GM03348 (cell line): Measurements from ENCODE around the gene CSAG2.
"Not testable (repeated sequence)": the region's sequence is repeated elsewhere in the genome, so short reads cannot be mapped to it uniquely, and the experiment has no call there.

Experiments used
- DNase-seq: peaks from one replicate; pipeline ENCODE4 v3.0.0; 2012; ENCODE audit warnings: low spot score

CSAG2 gene, protein sequence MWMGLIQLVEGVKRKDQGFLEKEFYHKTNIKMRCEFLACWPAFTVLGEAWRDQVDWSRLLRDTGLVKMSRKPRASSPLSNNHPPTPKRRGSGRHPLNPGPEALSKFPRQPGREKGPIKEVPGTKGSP

DNA sequence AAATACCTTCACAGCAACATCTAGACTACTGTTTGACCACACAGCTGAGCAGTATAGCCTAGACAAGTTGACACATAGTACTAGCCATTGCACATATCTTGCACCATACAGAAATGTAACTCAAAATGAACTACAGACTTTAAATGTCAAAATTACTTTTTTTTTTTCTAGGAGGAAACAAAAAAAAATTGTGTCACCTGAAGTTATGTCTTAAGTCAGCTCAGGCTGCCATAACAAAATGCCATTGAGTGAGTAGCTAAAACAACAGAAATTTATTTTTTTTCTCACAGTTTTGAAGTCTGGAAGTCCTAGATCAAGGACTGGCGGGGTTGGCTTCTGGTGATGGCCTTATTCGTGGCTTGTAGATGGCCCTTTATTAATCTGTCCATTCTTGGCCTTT is at the start of gene CSAG2:
Gene CSAG2 (minus strand): TSS at position 101 of the 400 bp plus-strand sequence. CDS start 161 bp downstream, outside the sequence.
- not testable (repeated sequence) for DNase-seq

DNA sequence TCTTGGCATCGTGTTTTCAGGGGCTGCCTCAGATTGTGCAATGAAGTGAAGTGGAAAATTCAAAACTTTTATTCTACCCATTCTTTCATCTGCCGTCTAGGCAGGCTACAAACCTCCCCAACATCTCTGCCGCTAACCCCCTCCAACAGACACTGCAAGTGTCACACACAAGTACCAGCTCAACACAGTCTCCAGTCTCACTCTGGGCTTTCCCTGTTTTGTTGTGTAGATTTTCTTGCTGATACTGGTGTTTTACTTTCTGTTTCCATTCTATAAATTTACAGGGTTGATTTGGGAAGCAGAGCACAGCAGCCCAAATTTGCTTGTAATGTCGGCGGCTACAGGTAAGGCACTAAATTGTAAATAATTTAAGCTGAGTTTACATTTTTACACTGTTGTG is 45.8 kb upstream of the CSAG2 start:
- DNase-seq, result not testable (repeated sequence)

DNA sequence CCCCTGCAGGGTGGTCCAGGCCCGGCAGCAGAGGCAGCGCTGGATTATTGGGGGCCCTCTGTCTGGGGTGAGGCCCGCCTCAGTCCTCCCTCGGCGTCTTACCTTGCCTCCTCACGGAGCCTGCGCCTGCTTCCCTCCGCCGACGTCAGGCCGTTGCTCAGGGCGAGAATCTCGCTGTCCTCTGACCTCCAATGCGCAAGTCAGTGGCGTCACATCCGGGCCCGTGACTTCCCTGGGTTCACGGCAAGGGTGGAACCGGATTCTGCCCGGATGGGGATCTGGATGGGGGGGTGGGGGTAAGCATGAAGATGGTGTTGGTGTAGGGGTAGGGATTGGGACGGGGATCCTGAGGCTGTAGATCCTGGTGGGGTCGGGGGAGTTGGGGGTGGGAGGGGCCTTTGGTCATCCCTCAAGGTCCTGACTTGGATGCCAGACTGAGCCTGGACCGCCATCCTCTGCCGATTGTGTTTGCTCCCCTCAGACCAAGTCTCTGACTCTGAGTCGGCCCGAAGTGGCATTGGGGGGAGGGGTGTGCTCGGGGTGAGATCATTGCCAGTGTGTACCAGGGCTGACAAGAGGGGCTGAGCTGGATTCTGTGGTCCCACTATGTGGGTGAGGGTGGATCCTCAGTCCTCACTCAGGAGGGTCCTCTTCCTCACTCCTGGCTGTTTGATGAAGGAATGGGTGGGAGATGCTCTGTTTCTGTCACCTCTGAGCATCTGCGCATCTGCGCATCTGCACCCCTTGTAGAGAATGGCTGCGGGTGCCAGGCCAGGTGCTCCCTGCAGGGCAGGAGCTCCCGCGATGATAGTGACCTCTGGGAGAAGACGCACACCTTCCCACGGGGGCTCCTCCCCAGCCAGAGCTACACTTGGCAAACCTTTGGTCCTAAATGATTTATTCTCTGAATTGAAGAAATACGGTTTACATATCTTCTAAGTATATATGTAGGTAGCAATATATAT is 44.9 kb upstream of the CSAG2 start, which contains the start of gene MAGEA2:
Gene MAGEA2 (minus strand): TSS at position 157 of the 965 bp plus-strand sequence. CDS start 2,479 bp downstream, outside the sequence.
- DNase-seq, result not testable (repeated sequence)

GRCh38 chrX:152738560-152738959 is 29.5 kb upstream of the CSAG2 start:
- DNase-seq, result no peak

GRCh38 chrX:152736528-152736927 is 27.5 kb upstream of the CSAG2 start:
- DNase-seq, result not testable (repeated sequence)

DNA sequence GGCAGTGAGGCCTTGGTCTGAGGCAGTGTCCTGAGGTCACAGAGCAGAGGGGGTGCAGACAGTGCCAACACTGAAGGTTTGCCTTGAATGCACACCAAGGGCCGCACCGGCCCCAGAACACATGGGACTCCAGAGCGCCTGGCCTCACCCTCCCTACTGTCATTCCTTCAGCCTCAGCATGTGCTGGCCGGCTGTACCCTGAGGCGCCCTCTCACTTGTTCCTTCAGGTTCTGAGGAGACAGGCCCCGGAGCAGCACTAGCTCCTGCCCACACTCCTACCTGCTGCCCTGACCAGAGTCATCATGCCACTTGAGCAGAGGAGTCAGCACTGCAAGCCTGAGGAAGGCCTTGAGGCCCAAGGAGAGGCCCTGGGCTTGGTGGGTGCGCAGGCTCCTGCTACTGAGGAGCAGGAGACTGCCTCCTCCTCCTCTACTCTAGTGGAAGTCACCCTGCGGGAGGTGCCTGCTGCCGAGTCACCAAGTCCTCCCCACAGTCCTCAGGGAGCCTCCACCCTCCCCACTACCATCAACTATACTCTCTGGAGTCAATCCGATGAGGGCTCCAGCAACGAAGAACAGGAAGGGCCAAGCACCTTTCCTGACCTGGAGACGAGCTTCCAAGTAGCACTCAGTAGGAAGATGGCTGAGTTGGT is 26.9 kb upstream of the CSAG2 start:
- DNase-seq, result no peak

- no peak for DNase-seq
These were observed 26.0 kb upstream of the CSAG2 start for GRCh38 chrX:152735101-152735500.

- not testable (repeated sequence) for DNase-seq
These were observed 25.2 kb upstream of the CSAG2 start for GRCh38 chrX:152734143-152734858.

GRCh38 chrX:152733261-152733975 is 24.3 kb upstream of the CSAG2 start, which contains the start of the genes CSAG1 and MAGEA12:
Gene CSAG1, minus strand, starts transcription at chrX:152733721. Its CDS starts 1,261 bp downstream, at chrX:152732460.
Gene MAGEA12, plus strand, starts transcription at chrX:152733757. Its CDS starts 2,405 bp downstream, at chrX:152736162.
- no peak for DNase-seq

- DNase-seq, result no peak
These were observed 16.3 kb upstream of the CSAG2 start for GRCh38 chrX:152725409-152725808.

- DNase-seq, result not testable (repeated sequence)
These were observed 5.0 kb upstream of the CSAG2 start, which contains the start of gene MAGEA2B for GRCh38 chrX:152713815-152714787. Gene MAGEA2B, plus strand, starts transcription at chrX:152714628. Its CDS starts 2,479 bp downstream, at chrX:152717107.

GRCh38 chrX:152713195-152713594 is 4.1 kb upstream of the CSAG2 start:
- not testable (repeated sequence) for DNase-seq

DNA sequence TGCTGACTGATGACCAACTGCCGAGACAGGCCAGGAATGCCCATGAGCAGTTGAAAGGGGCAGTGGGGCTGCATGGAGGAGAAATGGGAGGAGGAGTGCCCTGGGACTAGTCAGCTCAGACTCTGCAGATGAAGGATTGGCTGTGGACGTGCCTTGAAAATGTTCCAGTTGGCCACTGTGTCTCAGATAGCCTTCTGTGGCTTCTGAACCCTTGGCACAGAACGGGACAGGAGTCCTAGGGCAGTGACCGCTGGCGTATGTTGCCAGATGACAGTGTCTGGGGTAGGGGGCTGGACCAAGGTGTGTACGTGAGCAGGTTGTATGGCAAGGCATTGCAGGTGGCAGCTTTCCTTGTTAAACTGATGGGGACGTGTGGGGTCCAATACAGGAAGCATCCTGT is 2.6 kb downstream of the CSAG2 start:
- not testable (repeated sequence) for DNase-seq

DNA sequence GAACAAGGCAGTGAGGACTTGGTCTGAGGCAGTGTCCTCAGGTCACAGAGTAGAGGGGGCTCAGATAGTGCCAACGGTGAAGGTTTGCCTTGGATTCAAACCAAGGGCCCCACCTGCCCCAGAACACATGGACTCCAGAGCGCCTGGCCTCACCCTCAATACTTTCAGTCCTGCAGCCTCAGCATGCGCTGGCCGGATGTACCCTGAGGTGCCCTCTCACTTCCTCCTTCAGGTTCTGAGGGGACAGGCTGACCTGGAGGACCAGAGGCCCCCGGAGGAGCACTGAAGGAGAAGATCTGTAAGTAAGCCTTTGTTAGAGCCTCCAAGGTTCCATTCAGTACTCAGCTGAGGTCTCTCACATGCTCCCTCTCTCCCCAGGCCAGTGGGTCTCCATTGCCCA is 8.7 kb downstream of the CSAG2 start:
- not testable (repeated sequence) for DNase-seq

- not testable (repeated sequence) for DNase-seq
These were observed 10.8 kb downstream of the CSAG2 start, which contains the start of gene MAGEA3 for GRCh38 chrX:152697952-152698931. Gene MAGEA3, plus strand, starts transcription at chrX:152698794. Its CDS starts 2,039 bp downstream, at chrX:152700833.

DNA sequence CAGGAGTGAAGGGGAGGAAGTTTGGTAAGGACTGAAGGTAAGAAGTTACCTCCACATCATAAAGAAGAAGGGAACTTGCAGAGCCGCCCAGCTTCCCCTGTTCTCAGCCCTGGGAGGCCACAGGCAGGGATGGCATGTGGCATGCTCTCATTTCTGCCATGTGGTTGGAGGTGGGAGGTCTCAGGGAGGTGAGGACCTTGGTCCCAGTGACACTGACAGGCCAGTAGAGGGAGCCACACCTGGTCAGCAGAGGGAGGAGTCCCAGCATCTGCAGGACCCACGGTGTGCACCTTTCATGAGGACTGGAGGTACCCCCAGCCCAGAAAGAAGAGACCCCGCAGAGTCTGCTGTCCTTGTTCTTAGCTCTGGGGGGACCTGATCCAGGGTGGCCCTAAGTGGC is 28.1 kb downstream of the CSAG2 start:
- not testable (repeated sequence) for DNase-seq

GRCh38 chrX:152674652-152675051 is 34.4 kb downstream of the CSAG2 start:
- DNase-seq, result not testable (repeated sequence)

GRCh38 chrX:152674135-152674534 is 34.9 kb downstream of the CSAG2 start:
- DNase-seq, result no peak
